NCI-H510A (cell line): Measurements from ENCODE around the gene PHLPP1.

ENCODE experiments used
- DNase-seq: peaks from one replicate; lab custom pipeline; 2025; lab: John Stamatoyannopoulos, UW

PHLPP1 gene

GRCh38 chr18:62982600-62983251 lies 267.4 kb downstream of the PHLPP1 start:
- DNase-seq = peak; percentile 81

GRCh38 chr18:62984656-62985315 lies 269.4 kb downstream of the PHLPP1 start:
- DNase-seq = no peak

- DNase-seq = no peak
These were observed 271.1 kb downstream of the PHLPP1 start for GRCh38 chr18:62986490-62986889.

DNA sequence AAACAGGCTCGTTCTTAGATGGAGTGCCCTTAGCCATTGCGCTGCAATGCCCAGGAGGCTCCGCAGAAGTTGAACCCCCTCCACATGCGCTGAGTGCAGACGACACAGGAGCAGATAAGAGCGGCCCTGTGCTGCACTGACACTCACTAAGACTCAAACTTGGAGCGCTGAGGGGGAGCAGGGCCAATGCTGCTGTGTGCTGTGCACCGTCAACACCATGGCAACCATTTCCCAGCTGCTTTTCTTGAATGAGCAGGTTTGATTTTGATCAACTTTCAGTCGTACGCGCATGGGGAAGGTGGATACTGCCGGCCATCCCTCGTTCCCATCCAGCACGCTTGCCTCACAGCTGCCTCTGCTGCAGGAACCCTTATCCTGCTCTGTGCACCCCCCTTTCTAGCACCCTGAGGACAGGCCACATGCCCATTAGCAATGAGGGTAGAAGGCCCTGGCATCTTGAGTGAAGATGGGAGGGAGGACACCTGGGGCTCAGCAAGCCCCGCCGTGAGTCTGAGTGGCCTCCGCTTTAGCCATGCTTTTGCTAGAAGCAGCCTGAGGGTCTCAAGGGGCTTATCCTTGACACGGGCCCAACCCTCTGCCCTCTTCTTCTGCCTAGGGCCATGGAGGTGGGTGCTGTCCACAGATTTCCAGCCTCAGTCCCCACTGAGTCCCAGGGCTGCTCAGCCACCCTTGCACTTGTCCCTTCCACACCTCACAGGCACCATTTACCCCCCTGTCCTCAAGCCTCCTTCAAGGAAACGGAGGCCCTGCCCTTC lies 271.9 kb downstream of the PHLPP1 start:
- DNase-seq = no peak

- DNase-seq = no peak
These were observed 272.5 kb downstream of the PHLPP1 start for GRCh38 chr18:62987859-62988258.

GRCh38 chr18:62988471-62988870 lies 273.1 kb downstream of the PHLPP1 start:
- DNase-seq = no peak

DNA sequence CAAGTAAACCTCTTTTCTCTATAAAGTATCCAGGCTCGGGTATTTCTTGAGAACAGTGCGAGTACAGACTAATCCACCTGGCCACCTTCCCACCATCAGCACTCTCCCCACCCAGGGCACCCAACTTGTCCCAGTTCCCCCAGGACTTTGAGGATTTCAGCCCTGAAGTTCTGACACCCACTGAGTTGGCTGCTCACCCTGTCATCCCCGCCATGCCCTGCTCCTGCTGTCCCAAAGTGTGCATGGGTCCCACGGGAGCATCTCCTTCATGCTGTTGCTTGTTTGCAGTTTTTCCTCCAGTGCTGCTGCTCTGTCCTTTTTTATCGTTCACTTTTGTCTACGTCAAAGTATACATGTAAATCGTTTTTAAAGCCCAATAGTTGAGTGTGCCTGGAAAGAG lies 273.9 kb downstream of the PHLPP1 start:
- no peak for DNase-seq

GRCh38 chr18:62990653-62991052 lies 275.3 kb downstream of the PHLPP1 start:
- DNase-seq = no peak

GRCh38 chr18:62991389-62991788 lies 276.0 kb downstream of the PHLPP1 start:
- DNase-seq = no peak

GRCh38 chr18:62991959-62992358 lies 276.6 kb downstream of the PHLPP1 start:
- DNase-seq = no peak

GRCh38 chr18:62992877-62993365 lies 277.6 kb downstream of the PHLPP1 start:
- no peak for DNase-seq

DNA sequence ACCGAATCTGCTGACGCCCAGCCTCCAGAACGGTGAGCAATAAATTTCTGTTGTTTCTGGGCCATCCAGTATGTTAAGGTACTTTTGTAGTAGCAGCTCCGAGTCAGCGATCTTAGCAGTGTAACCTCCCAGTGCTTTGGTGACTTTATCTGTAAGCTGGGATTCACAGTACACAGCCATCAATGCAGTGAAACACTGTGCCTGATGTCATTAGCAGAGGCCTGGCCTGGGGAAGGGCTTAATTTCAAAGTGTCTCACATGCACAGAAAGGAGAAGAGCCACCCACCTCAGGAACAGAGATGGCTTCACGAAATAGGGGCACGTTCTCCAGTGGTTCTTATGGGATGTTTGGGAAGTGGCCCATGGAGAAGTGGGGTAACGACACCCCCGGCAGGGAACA lies 281.2 kb downstream of the PHLPP1 start:
- no peak for DNase-seq

DNA sequence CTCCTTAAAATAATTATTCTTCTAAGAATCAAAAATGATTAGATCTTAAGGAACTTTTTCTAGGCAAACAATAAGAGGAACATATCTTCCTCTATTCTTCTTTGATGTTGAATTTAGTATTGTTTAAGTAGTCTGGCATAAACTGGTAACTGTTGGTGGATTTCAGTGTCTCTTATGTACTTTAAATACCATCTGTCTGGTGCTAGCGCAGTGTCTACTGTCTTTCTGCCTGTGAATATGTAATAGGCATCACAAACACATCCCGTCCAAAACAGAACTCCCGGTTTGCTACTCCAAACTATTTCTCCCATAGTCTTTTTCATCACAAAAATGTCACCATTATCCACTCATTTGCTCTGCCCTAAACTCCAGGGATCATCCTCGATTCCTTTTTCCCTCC lies 281.7 kb downstream of the PHLPP1 start:
- DNase-seq = no peak

DNA sequence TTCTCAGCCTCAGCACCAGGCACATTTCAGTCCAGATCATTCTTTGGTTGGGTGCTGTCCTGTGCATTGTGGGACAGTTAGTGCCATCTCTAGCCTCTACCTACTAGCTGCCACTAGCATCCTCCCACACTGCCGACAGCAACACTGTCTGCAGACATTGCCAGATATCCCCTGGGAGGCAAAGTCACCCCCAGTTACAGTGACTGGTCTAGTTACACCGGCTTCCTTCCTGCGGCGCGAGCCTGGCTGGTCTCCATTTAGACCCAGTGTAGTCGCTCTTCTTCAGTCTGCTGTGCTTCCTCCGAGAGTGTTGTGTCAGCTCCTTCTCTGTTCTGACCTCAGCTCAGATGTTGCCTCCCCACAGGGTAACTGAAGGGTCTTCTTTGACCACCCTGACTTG lies 283.1 kb downstream of the PHLPP1 start:
- no peak for DNase-seq

GRCh38 chr18:62999392-62999791 lies 284.1 kb downstream of the PHLPP1 start:
- no peak for DNase-seq

- DNase-seq = no peak
These were observed 284.6 kb downstream of the PHLPP1 start for GRCh38 chr18:62999921-63000320.

GRCh38 chr18:63000839-63001238 lies 285.5 kb downstream of the PHLPP1 start:
- DNase-seq = no peak

DNA sequence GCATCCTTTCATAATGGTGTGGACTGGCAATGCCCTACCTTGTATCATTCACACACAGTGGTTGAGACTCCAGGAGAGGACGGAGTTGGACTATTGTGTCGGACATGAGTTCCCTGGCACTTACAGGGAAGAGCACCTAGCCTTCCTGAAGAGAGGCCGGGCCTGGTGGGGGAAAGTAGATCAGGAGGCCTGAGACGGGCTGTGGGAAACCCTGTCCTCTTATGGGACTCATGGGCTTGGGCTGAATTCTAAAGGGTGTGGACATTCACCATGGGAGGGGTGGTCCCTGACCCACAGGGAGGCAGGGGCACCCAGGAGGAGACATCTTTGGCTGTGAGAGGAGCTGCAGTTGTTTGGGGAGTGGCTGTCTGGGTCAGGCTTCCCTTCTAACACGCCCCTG lies 286.5 kb downstream of the PHLPP1 start:
- DNase-seq = no peak

- DNase-seq = no peak
These were observed 287.0 kb downstream of the PHLPP1 start for GRCh38 chr18:63002305-63002704.

- DNase-seq = no peak
These were observed 287.6 kb downstream of the PHLPP1 start for GRCh38 chr18:63002803-63003445.

GRCh38 chr18:63003899-63004298 lies 288.6 kb downstream of the PHLPP1 start:
- DNase-seq = no peak

GRCh38 chr18:63004466-63005089 lies 289.2 kb downstream of the PHLPP1 start:
- no peak for DNase-seq
